Thyroid gland (tissue), 4 donors: ENCODE data around the gene AP3S2. TPM values are rescaled to one million over a fixed set of nuclear protein-coding genes. Genes with fewer than 3 reads are reported as not detected.

ENCODE experiments used
- DNase-seq, 2 donors: peaks; one replicate each; pipeline ENCODE4 v3.0.0-alpha.2; 2019
- H3K27ac ChIP-seq, 3 donors: fragments of 200-600 bp; sonication (generic); 1 replicate in 2 of 3; 2 replicates in 1 of 3; pipeline ENCODE4 v1.5.1; 2016 to 2019; ENCODE audit warnings: mild to moderate bottlenecking in 1 of 3, moderate library complexity in 1 of 3
- H3K27me3 ChIP-seq: fragments of 200-600 bp; sonication (generic); one replicate; pipeline ENCODE4 v1.5.1; 2019
- H3K36me3 ChIP-seq, 2 donors: fragments of 200-600 bp; sonication (generic); one replicate each; pipeline ENCODE4 v1.5.1; 2016 to 2019
- H3K4me1 ChIP-seq, 2 donors: fragments of 200-600 bp; sonication (generic); one replicate each; pipeline ENCODE4 v1.5.1; 2017 to 2019
- H3K4me3 ChIP-seq, 3 donors: fragments of 200-600 bp; sonication (generic); replicated peaks in 1 of 3; 1 replicate in 2 of 3; 2 replicates in 1 of 3; pipeline ENCODE4 v1.5.1; 2016; ENCODE audit warnings: mild to moderate bottlenecking in 1 of 3
- H3K9me3 ChIP-seq: fragments of 200-600 bp; sonication (generic); one replicate; pipeline ENCODE4 v1.5.1; 2017
- POLR2A ChIP-seq, 2 donors: fragments of 450-650 bp; IDR thresholded peaks; one replicate each; pipeline ENCODE4 v1.6.1; 2017; ENCODE audit warnings: antibody characterized with exemption in 2 of 2, mild to moderate bottlenecking in 2 of 2, moderate library complexity in 1 of 2
- WGBS, 2 donors: methylation state at CpG; one replicate each; pipeline ENCODE4 v1.1.5; 2017; 5-methylcytosine and 5-hydroxymethylcytosine counted together
- intact Hi-C: fragments of 100-400 bp; cut with DNase I; formaldehyde crosslinking; loops from one replicate; pipeline ENCODE4 v1.15.1; 2023
- total RNA-seq, 4 donors: library from RNA; depleted of rRNA; stranded (reverse); fragments of >200 nt; gene quantifications; one replicate each; pipeline ENCODE4 v1.2.3, GENCODE V29; 2016
- TF ChIP-seq, protein P1 (sequence below), 6 experiments: fragments of 200-600 bp in 3 of 6; fragments of 450-650 bp in 3 of 6; sonication (generic) in 3 of 6; IDR thresholded peaks; one replicate each; pipeline ENCODE4 v1.5.1; 2016 to 2019; ENCODE audit warnings: antibody characterized with exemption in 6 of 6, mild to moderate bottlenecking in 2 of 6, inconsistent platforms in 1 of 6, moderate library complexity in 1 of 6

AP3S2 gene
- total RNA-seq, 4 donors from 2014 or later: 59.6 to 98.6 (median 67.6) TPM

DNA sequence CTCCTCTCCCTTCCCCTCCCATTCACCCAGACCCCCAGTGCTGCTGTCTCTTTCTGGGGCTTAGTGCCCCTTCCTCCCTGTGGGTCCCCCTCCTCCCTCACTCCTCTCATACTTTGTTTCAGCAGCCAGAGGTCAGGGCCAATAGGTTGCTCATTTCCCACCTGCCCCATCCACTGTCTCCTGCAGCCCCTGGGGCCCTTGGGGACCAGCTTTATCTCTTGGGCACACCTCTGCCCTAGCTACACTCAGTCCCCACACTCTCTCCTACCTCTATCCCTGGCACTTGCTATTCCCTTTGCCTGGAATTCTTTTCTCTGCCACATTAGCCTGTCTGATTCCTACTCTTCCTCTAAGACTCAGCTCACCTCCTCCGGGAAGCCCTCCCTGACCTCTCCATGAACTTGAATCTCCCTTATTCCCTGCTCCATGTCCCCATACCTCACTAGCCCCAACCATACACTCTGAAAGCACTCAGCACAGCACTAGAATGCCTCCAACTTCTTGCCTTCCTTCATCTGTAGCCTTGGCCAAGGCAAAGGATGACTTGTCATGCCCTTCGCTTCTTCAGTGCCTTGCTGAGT lies 93.8 kb downstream of the AP3S2 start:
- no peak for DNase-seq
- Histone ChIP-seq H3K36me3 (no peaks in the 10 kb centered on the region), H3K27ac (no peak overlapping the region), H3K9me3 (no peaks in the 10 kb centered on the region), H3K27me3 (no peaks in the 10 kb centered on the region), H3K4me1 (peaks cover 6 to 13% of the 10 kb centered on the region in 2 donors), H3K4me3 (no peak overlapping the region)
- intact Hi-C loops: no loop called here
- 91 to 94% methylated on average over 2 of the region's 2 CpGs for WGBS, 2 donors
- TF ChIP-seq, protein P1, sequence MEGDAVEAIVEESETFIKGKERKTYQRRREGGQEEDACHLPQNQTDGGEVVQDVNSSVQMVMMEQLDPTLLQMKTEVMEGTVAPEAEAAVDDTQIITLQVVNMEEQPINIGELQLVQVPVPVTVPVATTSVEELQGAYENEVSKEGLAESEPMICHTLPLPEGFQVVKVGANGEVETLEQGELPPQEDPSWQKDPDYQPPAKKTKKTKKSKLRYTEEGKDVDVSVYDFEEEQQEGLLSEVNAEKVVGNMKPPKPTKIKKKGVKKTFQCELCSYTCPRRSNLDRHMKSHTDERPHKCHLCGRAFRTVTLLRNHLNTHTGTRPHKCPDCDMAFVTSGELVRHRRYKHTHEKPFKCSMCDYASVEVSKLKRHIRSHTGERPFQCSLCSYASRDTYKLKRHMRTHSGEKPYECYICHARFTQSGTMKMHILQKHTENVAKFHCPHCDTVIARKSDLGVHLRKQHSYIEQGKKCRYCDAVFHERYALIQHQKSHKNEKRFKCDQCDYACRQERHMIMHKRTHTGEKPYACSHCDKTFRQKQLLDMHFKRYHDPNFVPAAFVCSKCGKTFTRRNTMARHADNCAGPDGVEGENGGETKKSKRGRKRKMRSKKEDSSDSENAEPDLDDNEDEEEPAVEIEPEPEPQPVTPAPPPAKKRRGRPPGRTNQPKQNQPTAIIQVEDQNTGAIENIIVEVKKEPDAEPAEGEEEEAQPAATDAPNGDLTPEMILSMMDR (IDR thresholded peaks at IDR 0.05): no peak

DNA sequence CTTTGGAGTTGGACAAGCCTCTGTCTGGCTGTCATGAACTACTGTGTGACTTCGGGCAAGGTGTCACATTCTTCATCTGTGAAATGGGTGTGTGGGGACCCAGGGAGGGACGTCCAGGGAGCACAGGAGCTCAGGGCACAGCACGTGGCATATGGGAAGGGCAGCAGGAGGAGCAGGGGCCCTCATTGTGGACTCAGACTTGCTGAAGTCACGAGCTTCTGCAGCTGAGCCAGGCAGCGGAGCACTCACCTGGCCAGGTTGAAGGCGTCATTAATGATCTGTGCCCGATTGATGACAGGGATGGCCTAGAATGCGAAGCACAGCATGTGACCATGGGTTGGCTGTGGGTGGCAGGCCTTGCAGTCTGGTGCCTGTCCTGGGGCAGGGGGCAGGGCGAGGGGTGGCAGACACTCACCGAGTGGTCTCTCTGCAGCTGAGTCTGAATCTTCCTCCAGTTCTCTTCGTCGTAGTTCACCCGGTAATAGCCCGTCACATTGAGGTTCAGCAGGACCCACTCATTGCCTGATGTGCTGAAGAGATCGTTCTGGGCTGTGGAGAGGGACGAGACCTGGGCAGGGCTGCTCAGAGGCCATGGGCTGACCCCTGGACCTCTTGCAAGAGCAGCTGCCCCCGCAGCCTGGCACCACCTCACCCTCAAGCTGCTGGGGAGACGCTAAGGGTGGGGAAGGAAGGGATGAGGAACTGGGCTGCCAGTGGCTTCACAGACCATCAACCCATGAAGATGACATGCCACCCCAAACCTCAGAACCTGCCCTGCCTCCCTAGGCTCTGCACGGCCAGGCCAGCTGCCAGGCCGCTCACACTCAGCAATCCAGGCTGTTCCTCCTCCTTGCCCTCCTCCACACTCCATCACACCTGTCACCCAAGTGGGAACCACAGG lies 94.5 kb downstream of the AP3S2 start:
- Histone ChIP-seq H3K9me3 (no peaks in the 10 kb centered on the region), H3K27me3 (no peaks in the 10 kb centered on the region), H3K27ac (no peak overlapping the region), H3K4me1 (peaks cover 6 to 20% of the 10 kb centered on the region in 2 donors), H3K36me3 (no peaks in the 10 kb centered on the region), H3K4me3 (no peak overlapping the region)
- WGBS, 2 donors: 67 to 82% methylated on average over 17 to 18 of the region's 20 CpGs
- peak; percentile 56 to 61 for DNase-seq
- intact Hi-C loops: no loop called here
- TF ChIP-seq POLR2A (IDR thresholded peaks at IDR 0.05): no peak

DNA sequence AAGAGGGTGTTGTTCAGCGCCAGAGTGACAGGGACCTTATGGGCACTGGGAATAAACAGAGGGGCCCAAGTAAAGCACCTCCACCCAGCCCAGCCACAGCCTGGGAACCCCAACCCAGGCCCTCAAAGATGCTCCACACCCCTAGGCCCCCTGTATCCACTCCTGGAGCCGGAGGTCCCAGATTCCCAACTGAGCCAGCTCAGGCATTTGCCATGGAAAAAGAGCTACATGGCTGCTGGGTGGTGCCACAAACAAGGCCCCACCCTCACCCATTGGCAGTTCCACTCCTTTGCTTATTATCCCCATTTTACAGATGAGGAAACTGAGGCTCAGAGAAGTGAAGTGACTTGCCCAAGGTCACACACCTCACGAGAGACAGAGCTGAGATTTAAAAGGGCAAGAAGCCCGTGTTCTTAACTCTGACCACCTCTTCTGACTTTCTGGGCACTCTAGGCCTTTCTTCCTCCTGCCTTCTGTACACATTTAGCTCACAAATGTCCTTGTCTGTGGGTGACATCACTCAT lies 96.1 kb downstream of the AP3S2 start:
- no peak overlapping the region for H3K27ac ChIP-seq
- H3K4me1 ChIP-seq: peaks cover 6 to 20% of the 10 kb centered on the region in 2 donors
- no peaks in the 10 kb centered on the region for H3K27me3 ChIP-seq
- WGBS, 2 donors: 90 to 95% methylated on average over 4 of the region's 4 CpGs
- no peak overlapping the region for H3K4me3 ChIP-seq
- H3K9me3 ChIP-seq: no peaks in the 10 kb centered on the region
- DNase-seq: no peak
- TF ChIP-seq, protein P1 (IDR thresholded peaks at IDR 0.05): no peak
- no peak for TF ChIP-seq POLR2A (IDR thresholded peaks at IDR 0.05)
- H3K36me3 ChIP-seq: no peaks in the 10 kb centered on the region
- intact Hi-C loops: no loop called here

DNA sequence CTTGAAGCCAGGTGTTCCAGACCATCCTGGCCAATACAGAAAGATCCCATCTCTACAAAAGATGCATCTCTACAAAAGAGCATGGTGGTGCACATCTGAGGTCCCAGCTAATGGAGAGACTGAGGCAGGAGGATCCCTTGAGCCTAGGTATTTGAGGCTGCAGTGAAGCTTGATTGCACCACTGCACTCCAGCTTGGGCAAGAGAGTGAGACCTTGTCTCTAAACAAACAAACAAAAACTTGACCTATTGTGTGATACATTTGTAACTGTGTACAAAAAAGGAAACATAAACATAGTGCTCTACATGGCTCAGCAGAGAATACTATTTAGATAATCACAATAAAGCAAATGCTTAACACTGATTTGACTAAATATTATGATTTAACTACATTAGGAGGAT lies 97.8 kb downstream of the AP3S2 start:
- no peak for DNase-seq
- Histone ChIP-seq H3K27ac (no peak overlapping the region), H3K4me1 (peaks cover 6 to 20% of the 10 kb centered on the region in 2 donors), H3K36me3 (no peaks in the 10 kb centered on the region), H3K27me3 (no peaks in the 10 kb centered on the region), H3K4me3 (no peak overlapping the region), H3K9me3 (no peaks in the 10 kb centered on the region)
- TF ChIP-seq, protein P1 (IDR thresholded peaks at IDR 0.05): no peak
- TF ChIP-seq POLR2A (IDR thresholded peaks at IDR 0.05): no peak
- intact Hi-C loops: no loop called here

DNA sequence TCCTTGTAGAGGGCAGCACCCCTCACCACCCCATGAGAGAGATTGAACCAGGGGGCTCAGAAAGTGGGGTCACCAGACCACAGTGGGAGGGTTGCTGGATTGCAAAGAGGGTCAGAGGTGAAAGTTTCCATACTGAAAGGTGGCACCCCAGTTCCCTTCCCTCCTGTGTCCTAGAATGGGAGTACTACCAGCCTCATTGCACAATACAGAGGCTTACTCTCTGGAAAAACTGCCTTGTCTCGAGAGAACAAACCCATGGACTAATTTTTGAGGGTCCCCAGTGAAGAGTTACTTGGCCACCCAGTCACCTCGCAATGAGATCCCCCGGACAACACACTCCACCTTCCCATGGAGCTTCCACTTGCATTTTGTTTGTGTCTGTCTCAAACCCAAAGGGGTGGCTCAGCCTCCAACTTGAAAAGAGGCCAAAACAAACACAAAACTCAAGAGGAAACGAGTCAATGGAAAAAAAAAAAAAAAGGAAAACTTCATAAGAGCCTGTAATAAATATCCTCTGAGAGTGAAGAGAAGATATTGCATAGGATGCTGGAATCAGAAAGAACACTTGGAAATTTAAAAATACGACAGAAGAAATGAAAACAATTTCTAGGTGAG lies 99.1 kb downstream of the AP3S2 start:
- Histone ChIP-seq H3K4me1 (peaks cover 6 to 18% of the 10 kb centered on the region in 2 donors), H3K9me3 (no peaks in the 10 kb centered on the region), H3K36me3 (no peaks in the 10 kb centered on the region), H3K27me3 (no peaks in the 10 kb centered on the region), H3K4me3 (no peak overlapping the region), H3K27ac (peak overlapping the region; percentile 1 to 51 (median 24))
- intact Hi-C loops: no loop called here
- WGBS, 2 donors: 7 to 8% methylated on average over 5 of the region's 5 CpGs
- TF ChIP-seq, protein P1 (IDR thresholded peaks at IDR 0.05): no peak
- no peak for TF ChIP-seq POLR2A (IDR thresholded peaks at IDR 0.05)
- DNase-seq: peak; percentile 26 to 44
